Measurements from ENCODE around the gene MX2.

MX2 gene

GRCh38 chr21:41378849-41379248, 17.0 kb downstream of the MX2 start:
- DNase-seq (ENCODE audit: low read depth in 2 of 2, low spot score in 1 of 2) = no peak

GRCh38 chr21:41379901-41380300, 18.1 kb downstream of the MX2 start:
- no peak for DNase-seq (ENCODE audit: low read depth in 2 of 2, low spot score in 1 of 2)

- no peak for DNase-seq (ENCODE audit: low read depth in 2 of 2, low spot score in 1 of 2)
Measured at GRCh38 chr21:41381731-41382130, 19.9 kb downstream of the MX2 start.

- no peak for DNase-seq (ENCODE audit: low read depth in 2 of 2, low spot score in 1 of 2)
Measured at GRCh38 chr21:41387042-41387819, 25.4 kb downstream of the MX2 start.

- DNase-seq (ENCODE audit: low read depth in 2 of 2, low spot score in 1 of 2) = no peak
Measured at GRCh38 chr21:41387824-41388223, 26.0 kb downstream of the MX2 start.

GRCh38 chr21:41388259-41388658, 26.4 kb downstream of the MX2 start:
- no peak for DNase-seq (ENCODE audit: low read depth in 2 of 2, low spot score in 1 of 2)

GRCh38 chr21:41390043-41390639, 28.3 kb downstream of the MX2 start:
- DNase-seq (ENCODE audit: low read depth in 2 of 2, low spot score in 1 of 2) = no peak

GRCh38 chr21:41393876-41394465, 32.1 kb downstream of the MX2 start:
- DNase-seq (ENCODE audit: low read depth in 2 of 2, low spot score in 1 of 2) = no peak

GRCh38 chr21:41396558-41397075, 34.8 kb downstream of the MX2 start:
- no peak for DNase-seq (ENCODE audit: low read depth in 2 of 2, low spot score in 1 of 2)

- no peak for DNase-seq (ENCODE audit: low read depth in 2 of 2, low spot score in 1 of 2)
Measured at GRCh38 chr21:41397471-41397891, 35.7 kb downstream of the MX2 start.

GRCh38 chr21:41398251-41398650, 36.4 kb downstream of the MX2 start:
- DNase-seq (ENCODE audit: low read depth in 2 of 2, low spot score in 1 of 2) = no peak

GRCh38 chr21:41398831-41399230, 37.0 kb downstream of the MX2 start:
- no peak for DNase-seq (ENCODE audit: low read depth in 2 of 2, low spot score in 1 of 2)

- DNase-seq (ENCODE audit: low read depth in 2 of 2, low spot score in 1 of 2) = no peak
Measured at GRCh38 chr21:41399246-41399800, 37.5 kb downstream of the MX2 start.

GRCh38 chr21:41402231-41402630, 40.4 kb downstream of the MX2 start:
- DNase-seq (ENCODE audit: low read depth in 2 of 2, low spot score in 1 of 2) = no peak

- no peak for DNase-seq (ENCODE audit: low read depth in 2 of 2, low spot score in 1 of 2)
Measured at GRCh38 chr21:41402796-41403195, 41.0 kb downstream of the MX2 start.

- DNase-seq (ENCODE audit: low read depth in 2 of 2, low spot score in 1 of 2) = no peak
Measured at GRCh38 chr21:41403331-41403730, 41.5 kb downstream of the MX2 start.

GRCh38 chr21:41403966-41404365, 42.1 kb downstream of the MX2 start:
- no peak for DNase-seq (ENCODE audit: low read depth in 2 of 2, low spot score in 1 of 2)

- DNase-seq (ENCODE audit: low read depth in 2 of 2, low spot score in 1 of 2) = no peak
Measured at GRCh38 chr21:41405321-41405720, 43.5 kb downstream of the MX2 start.

- DNase-seq (ENCODE audit: low read depth in 2 of 2, low spot score in 1 of 2) = no peak
Measured at GRCh38 chr21:41406340-41406739, 44.5 kb downstream of the MX2 start.

- DNase-seq (ENCODE audit: low read depth in 2 of 2, low spot score in 1 of 2) = no peak
Measured at GRCh38 chr21:41407541-41408460, 46.0 kb downstream of the MX2 start.

GRCh38 chr21:41410361-41410760, 48.5 kb downstream of the MX2 start:
- no peak for DNase-seq (ENCODE audit: low read depth in 2 of 2, low spot score in 1 of 2)
